Fibroblast of villous mesenchyme (primary cell): ENCODE results near the gene SAP130. TPM values are rescaled to one million over a fixed set of nuclear protein-coding genes. Genes with fewer than 3 reads are reported as not detected.
A peak's percentile ranks its signal among the peaks of the same experiment; 100 is the strongest.

Experiments used
- DNase-seq: peaks from one replicate; pipeline ENCODE4 v3.0.0-alpha.2; 2010; ENCODE audit warnings: low read depth
- H3K4me3 ChIP-seq: 2 replicates; pipeline ENCODE4 v1.5.1; 2011; ENCODE audit warnings: low read depth, mild to moderate bottlenecking, low read length
- CTCF ChIP-seq: IDR thresholded peaks from 2 replicates; pipeline ENCODE4 v1.5.1; 2012; ENCODE audit warnings: low read depth, mild to moderate bottlenecking, low read length; ENCODE audit not compliant: insufficient read depth
- total RNA-seq: library from RNA; depleted of rRNA; stranded (reverse); fragments of >200 nt; gene quantifications from 2 replicates; pipeline ENCODE4 v1.2.3, GENCODE V29; 2012

The SAP130 gene
- 5.8 and 6.0 TPM in 2 replicates for total RNA-seq

DNA sequence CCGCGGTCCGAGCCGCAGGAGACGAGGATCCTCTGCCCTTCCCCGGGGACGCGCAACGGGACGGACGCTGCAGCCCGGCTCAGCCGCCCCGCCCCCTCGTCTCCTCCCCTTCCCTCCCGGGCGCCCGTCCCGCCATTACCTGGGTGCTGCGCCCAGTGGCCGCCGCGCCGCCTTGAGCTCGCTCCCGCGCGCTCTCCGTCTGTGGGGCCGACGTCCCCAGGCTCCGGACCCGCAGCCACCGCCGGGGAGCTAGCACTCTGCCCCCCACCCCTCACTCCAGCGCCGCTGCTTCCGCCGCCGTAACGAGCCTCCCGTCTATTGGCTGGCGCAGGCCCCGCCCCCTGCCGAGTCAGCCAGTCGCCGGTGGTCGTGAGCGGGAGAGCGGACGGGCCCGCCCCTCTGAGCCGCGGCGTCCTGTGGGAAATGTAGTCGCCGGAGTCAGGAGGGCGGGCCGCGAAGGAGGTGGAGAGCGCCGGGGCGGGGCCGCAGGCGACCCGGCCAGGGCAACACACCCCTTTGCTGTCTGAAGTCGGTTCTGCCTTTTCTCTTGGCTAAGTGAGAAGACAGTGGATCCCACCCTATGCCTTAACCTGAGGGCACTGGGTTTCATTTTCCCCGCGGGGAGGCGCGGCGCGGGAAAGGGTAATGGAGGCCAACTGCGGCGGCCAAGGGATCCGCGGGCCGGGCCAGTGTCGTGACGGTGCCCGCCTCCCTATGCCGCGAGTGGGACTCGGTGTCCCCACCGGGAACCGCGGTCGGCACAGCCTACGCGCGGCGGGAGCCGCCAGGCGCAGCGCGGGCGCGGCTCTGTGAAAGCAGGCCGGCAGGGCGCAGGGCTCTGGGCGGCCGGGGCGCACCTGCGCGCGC is at the start of gene SAP130:
SAP130 (minus strand) TSS at position 259 of the 867 bp plus-strand sequence. CDS start 1,767 bp downstream, outside the sequence.
- no peak for TF ChIP-seq CTCF

DNA sequence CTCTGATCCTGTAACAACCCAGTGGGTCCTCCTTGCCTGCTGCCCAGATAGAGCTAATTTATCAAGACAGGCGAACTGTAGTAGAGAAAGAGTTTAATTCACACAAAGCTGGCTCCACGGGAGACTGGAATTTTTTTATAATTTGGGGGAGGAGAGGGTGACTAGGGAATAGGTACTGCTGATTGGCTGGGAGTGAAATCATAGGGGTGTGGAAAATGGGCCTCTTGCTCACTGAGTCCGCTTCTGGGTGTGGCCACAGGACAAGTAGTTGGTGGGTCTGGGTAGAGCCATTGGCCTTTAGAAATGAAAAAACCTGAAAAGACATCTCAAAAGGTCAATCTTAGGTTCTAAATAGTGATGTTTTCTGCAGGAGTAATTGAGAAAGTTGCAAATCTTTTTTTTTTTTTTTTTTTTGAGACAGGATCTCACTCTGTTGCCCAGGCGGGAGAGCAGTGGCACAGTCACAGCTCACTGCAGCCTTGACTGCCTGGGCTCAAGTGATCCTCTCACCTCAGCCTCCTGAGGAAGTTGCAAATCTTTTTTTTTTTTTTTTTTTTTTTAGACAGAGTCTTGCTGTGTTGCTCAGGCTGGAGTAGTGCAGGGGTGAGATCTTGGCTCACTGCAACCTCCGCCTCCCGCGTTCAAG is 48.7 kb upstream of the SAP130 start:
- no peak for TF ChIP-seq CTCF
- H3K4me3 ChIP-seq, result no peak overlapping the region
- no peak for DNase-seq

More for the DNA sequence above, at the start of gene SAP130:
- H3K4me3 ChIP-seq, result peak within 1 kb of the TSS; percentile 92
- peak; percentile 96 for DNase-seq

DNA sequence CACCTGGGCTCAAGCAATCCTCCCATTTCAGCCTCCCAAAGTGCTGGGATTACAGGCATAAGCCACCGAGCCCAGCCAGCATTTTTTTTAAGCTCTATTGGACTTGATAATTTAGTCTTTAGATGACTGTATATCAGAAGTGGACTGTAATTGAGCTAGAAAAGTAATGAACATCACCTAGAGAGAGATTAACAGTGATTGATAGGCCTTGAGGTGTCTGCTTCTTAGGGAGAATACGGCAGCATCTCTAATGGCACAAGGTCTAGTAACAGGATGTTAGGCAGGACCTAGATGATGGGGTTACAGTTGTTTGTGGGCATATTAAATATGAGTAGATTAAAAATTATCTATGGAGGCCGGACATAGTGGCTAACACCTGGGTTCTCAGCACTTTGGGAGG is 45.4 kb upstream of the SAP130 start:
- TF ChIP-seq CTCF, result no peak
- no peak overlapping the region for H3K4me3 ChIP-seq
- no peak for DNase-seq

DNA sequence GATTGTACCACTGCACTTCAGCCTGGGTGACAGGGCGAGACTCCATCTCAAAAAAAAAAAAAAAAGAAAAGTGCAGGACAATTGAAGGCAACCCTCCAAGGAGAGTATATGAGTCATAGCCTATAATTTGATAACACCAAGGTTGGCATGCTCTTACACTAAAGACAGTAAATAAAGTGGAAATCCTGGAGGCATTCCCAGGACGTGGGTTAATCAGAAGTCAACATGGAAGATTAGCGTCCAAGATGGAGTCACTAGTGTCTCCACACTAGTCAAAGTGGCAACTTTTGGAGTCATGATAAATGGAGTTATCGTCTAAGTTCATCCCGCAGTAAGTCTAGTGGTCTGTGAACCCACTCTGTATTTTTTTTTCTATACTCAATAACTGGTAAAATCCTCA is 41.9 kb upstream of the SAP130 start:
- no peak for DNase-seq
- no peak overlapping the region for H3K4me3 ChIP-seq
- TF ChIP-seq CTCF, result no peak

DNA sequence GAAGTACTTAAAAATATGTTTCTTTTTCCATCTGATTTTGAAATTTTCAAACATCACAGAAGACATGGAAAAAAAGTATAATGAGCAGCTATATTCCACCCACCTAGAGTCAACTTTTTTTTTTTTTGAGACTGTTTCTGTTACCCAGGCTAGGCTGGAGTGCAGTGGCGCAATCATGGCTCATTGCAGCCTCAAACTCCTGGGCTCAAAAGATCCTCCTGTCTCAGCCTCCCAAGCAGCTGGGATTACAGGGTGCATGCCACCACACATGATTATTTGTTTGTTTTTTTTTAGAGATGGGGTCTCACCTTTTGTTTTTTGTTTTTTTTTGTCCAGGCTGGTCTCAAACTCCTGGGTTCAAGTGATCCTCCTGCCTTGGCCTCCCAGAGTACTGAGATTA is 36.5 kb upstream of the SAP130 start:
- TF ChIP-seq CTCF, result no peak

DNA sequence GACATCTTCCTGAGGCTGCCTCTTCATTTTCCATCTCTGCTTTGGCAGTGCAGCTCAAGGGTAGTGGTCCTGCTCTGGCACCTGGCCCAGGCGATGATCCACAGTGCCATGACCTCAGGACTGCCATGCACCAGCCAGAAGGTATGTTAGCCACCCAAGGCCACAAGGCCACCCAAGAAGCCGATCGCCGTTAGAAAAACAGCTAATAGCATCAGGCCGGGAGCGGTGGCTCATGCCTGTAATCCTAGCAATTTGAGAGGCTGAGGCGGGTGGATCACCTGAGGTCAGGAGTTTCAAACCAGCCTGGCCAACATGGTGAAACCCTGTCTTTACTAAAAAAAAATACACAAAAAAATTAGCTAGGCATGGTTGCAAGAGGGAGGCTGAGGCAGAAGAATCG is 34.7 kb upstream of the SAP130 start:
- DNase-seq, result no peak

More for the DNA sequence above, 36.5 kb upstream of the SAP130 start:
- H3K4me3 ChIP-seq, result no peak overlapping the region
- no peak for DNase-seq

More for the DNA sequence above, 34.7 kb upstream of the SAP130 start:
- TF ChIP-seq CTCF, result no peak
- no peak overlapping the region for H3K4me3 ChIP-seq
